T-helper 1 cell treated with Interleukin-12 subunit alpha and Interleukin-12 subunit beta and Interleukin-4 antibody, amounts not matched to agents 30 μg/mL and 1 μg/mL, for 36 hours (primary cell): Measurements from ENCODE around the gene TOR1A.

Experiments
- H3K27ac Mint-ChIP-seq: one replicate; pipeline ENCODE4 v1.8.0; 2021; ENCODE audit warnings: mild to moderate bottlenecking, mixed read lengths
- H3K27me3 Mint-ChIP-seq: one replicate; pipeline ENCODE4 v1.8.0; 2021; ENCODE audit warnings: low read depth, mixed read lengths
- H3K36me3 Mint-ChIP-seq: one replicate; pipeline ENCODE4 v1.8.0; 2021; ENCODE audit warnings: low read depth, mixed read lengths
- H3K4me1 Mint-ChIP-seq: one replicate; pipeline ENCODE4 v1.8.0; 2021; ENCODE audit warnings: low read depth, mixed read lengths
- H3K4me3 Mint-ChIP-seq: one replicate; pipeline ENCODE4 v1.8.0; 2021; ENCODE audit warnings: mild to moderate bottlenecking, moderate library complexity, mixed read lengths
- H3K9me3 Mint-ChIP-seq: one replicate; pipeline ENCODE4 v1.8.0; 2021; ENCODE audit warnings: mixed read lengths

TOR1A gene

GRCh38 chr9:129774791-129775447 is 49.0 kb downstream of the TOR1A start:
- Mint-ChIP-seq H3K36me3 (no peaks in the 10 kb centered on the region), H3K27ac (no peak overlapping the region), H3K4me1 (peaks cover 8% of the 10 kb centered on the region), H3K4me3 (no peak overlapping the region), H3K9me3 (no peaks in the 10 kb centered on the region), H3K27me3 (peaks cover 12% of the 10 kb centered on the region)

DNA sequence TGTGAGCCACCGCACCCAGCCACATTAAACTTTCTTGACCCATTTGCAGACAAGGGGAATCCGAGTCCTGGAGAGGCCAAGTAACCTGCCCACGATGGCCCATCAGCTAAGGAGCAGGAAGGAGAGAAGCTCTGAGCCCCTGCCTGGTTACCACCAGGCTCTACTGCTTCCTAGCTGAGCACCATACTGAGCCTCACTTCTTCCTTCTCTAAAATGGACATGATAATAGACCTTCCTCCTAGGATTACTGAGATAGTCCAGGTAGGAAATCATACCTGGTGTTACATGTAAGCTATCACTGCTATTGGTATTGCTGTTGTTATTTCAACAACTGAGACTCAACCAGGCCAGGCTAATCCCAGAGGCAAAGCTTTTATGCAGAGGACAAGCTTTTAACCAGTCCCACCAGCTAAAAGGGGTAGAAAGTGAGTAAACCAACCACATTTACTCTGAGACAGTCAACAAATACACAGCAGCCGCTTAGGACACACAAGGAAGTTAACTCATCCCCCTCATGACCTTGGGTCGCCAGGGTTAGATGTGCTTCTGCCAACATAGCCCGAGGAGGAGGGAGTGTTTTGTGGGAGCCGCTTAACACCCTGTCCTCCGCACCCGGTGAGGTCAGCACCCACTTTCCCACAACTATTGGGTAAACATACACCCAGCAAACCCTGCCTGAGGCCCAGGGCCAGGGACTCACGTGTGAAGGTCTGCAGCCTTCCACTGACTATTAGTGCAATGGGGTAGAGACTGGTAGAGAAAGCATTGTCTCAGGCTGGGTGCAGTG is 50.5 kb downstream of the TOR1A start:
- Mint-ChIP-seq H3K4me3 (no peak overlapping the region), H3K27me3 (peaks cover 6% of the 10 kb centered on the region), H3K27ac (no peak overlapping the region), H3K4me1 (peaks cover 8% of the 10 kb centered on the region), H3K36me3 (no peaks in the 10 kb centered on the region), H3K9me3 (no peaks in the 10 kb centered on the region)

GRCh38 chr9:129770741-129771140 is 53.2 kb downstream of the TOR1A start:
- Mint-ChIP-seq H3K9me3 (no peaks in the 10 kb centered on the region), H3K4me1 (no peaks in the 10 kb centered on the region), H3K36me3 (no peaks in the 10 kb centered on the region), H3K4me3 (no peak overlapping the region), H3K27me3 (no peaks in the 10 kb centered on the region), H3K27ac (no peak overlapping the region)

DNA sequence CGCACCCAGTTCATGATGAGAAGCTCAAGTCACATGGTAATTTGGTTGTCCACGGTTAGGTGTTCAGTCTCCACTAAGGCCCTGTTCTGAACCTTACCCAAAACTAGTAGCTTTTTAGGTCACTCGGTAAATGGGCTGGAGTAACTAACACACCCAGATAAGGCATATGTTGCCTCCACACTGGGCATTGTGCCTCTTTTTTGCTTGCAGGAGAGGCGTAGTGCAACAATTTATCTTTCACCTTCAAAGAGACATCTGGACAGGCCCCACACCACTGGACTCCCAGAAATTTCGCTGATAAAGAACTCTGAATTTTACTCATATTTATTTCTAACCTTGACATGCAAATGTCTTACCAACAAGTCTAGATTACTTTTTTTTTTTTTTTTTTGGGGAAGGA is 54.3 kb downstream of the TOR1A start:
- H3K36me3 Mint-ChIP-seq: no peaks in the 10 kb centered on the region
- H3K27ac Mint-ChIP-seq: no peak overlapping the region
- H3K9me3 Mint-ChIP-seq: no peaks in the 10 kb centered on the region
- no peaks in the 10 kb centered on the region for H3K27me3 Mint-ChIP-seq
- no peak overlapping the region for H3K4me3 Mint-ChIP-seq
- no peaks in the 10 kb centered on the region for H3K4me1 Mint-ChIP-seq

- Mint-ChIP-seq H3K27me3 (no peaks in the 10 kb centered on the region), H3K4me3 (no peak overlapping the region), H3K9me3 (no peaks in the 10 kb centered on the region), H3K4me1 (no peaks in the 10 kb centered on the region), H3K27ac (no peak overlapping the region), H3K36me3 (no peaks in the 10 kb centered on the region)
These were observed 55.5 kb downstream of the TOR1A start for GRCh38 chr9:129768486-129768885.

DNA sequence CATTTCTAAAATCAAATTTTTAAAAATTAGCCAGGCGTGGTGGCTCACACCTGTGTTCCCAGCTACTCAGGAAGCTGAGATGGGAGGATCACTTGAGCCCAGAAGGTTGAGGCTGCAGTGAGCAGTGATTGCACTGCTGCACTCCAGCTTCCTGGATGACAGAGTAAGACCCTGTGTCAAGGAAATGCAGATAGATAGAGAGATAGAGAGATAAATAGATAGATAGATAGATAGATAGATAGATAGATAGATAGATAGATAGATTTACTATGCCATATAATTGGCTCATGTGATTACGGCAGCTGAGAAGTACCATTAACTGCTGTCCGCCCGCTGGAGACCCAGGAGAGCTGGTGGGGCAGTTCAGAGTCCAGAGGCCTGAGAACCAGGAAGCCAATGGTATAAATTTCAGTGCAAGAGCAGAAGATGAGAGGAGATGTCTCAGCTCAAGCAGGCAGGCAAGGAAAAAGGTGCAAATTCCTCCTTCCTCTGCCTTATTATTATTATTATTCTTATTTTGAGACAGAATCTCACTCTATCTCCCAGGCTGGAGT is 58.1 kb downstream of the TOR1A start:
- H3K36me3 Mint-ChIP-seq: no peaks in the 10 kb centered on the region
- H3K9me3 Mint-ChIP-seq: no peaks in the 10 kb centered on the region
- H3K4me3 Mint-ChIP-seq: no peak overlapping the region
- H3K27ac Mint-ChIP-seq: no peak overlapping the region
- H3K27me3 Mint-ChIP-seq: no peaks in the 10 kb centered on the region
- H3K4me1 Mint-ChIP-seq: no peaks in the 10 kb centered on the region

GRCh38 chr9:129762985-129763926 is 60.7 kb downstream of the TOR1A start:
- no peaks in the 10 kb centered on the region for H3K27me3 Mint-ChIP-seq
- no peak overlapping the region for H3K4me3 Mint-ChIP-seq
- no peaks in the 10 kb centered on the region for H3K9me3 Mint-ChIP-seq
- peaks cover under 1% of the 10 kb centered on the region for H3K4me1 Mint-ChIP-seq
- H3K27ac Mint-ChIP-seq: no peak overlapping the region
- H3K36me3 Mint-ChIP-seq: no peaks in the 10 kb centered on the region
